Activated CD4-positive, alpha-beta T cell treated with anti-CD3 and anti-CD28 coated beads for 36 hours (primary cell): Measurements from ENCODE around the gene ATF7IP2. TPM values are rescaled to one million over a fixed set of nuclear protein-coding genes. Genes with fewer than 3 reads are reported as not detected.

Experiments
- ATAC-seq: fragments of 200-7000 bp; cut with Tn5 transposase; one replicate; pipeline ENCODE4 v1.10.0; 2021; ENCODE audit warnings: mild to moderate bottlenecking, moderate library complexity
- CTCF ChIA-PET: fragments of 350-600 bp; sonication (Branson Sonifier 250); formaldehyde crosslinking; loops from one replicate; lab custom pipeline; 2021; ENCODE audit warnings: antibody characterized with exemption; lab: Charles Lee
- POLR2A ChIA-PET: fragments of 350-600 bp; sonication (Branson Sonifier 250); formaldehyde crosslinking; loops from one replicate; lab custom pipeline; 2021; ENCODE audit warnings: antibody characterized with exemption, inconsistent platforms; lab: Charles Lee
- DNase-seq: peaks from one replicate; pipeline ENCODE4 v3.0.0-alpha.2; 2020
- H3K27ac Mint-ChIP-seq: one replicate; pipeline ENCODE4 v1.8.0; 2021; ENCODE audit warnings: mixed read lengths
- H3K27me3 Mint-ChIP-seq: one replicate; pipeline ENCODE4 v1.8.0; 2021; ENCODE audit warnings: mixed read lengths
- H3K36me3 Mint-ChIP-seq: one replicate; pipeline ENCODE4 v1.8.0; 2021; ENCODE audit warnings: low read depth, mixed read lengths
- H3K4me1 Mint-ChIP-seq: one replicate; pipeline ENCODE4 v1.8.0; 2021; ENCODE audit warnings: mixed read lengths
- H3K4me3 Mint-ChIP-seq: one replicate; pipeline ENCODE4 v1.8.0; 2021; ENCODE audit warnings: mild to moderate bottlenecking, moderate library complexity, mixed read lengths
- H3K9me3 Mint-ChIP-seq: one replicate; pipeline ENCODE4 v1.8.0; 2021; ENCODE audit warnings: low read depth, mixed read lengths
- intact Hi-C, 2 experiments: fragments of 100-400 bp; cut with DNase I in 1 of 2; cut with micrococcal nuclease in 1 of 2; formaldehyde crosslinking; loops; one replicate each; pipeline versions ENCODE4 v1.14.2 to v1.15.1; 2022 to 2024; cut with DNase I, micrococcal nuclease
- total RNA-seq, 2 experiments: library from RNA; stranded (reverse); gene quantifications; one replicate each; pipeline ENCODE4 v1.2.3, GENCODE V29; 2021

Gene ATF7IP2
- total RNA-seq, 2 experiments from 2014 or later, result 20.0 to 21.9 TPM

DNA sequence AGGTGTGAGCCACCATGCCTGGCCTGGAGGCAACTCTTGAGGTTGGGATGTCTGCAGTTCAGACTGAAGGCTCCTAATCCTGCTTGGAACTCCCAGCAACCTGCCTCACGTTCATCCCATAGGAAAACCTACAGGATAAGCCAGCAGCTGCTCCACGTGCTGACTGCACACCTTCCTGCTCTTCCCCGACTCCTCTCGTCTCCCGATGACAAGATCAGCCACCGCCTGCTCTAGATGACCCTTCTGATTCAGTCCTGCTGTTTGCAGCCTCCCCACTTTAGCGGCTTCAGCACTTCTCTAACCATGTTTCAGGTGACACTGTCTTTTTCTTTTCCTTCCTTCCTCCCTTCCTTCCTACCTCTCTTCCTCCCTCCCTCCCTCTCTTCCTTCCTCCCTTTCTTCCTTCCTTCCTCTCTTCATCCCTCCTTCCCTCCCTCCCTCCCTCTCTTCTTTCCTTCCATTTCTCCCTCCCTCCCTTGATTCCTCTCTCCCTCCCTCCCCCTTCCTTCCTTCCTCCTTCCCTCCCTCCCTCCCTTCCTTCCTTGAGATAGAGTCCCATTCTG, 132.7 kb downstream of the ATF7IP2 start:
- H3K27me3 Mint-ChIP-seq, result peaks cover 3% of the 10 kb centered on the region
- peaks cover 3% of the 10 kb centered on the region for H3K4me1 Mint-ChIP-seq
- ATAC-seq (no peak), DNase-seq (no peak)
- H3K27ac Mint-ChIP-seq, result no peak overlapping the region
- H3K36me3 Mint-ChIP-seq, result no peaks in the 10 kb centered on the region
- POLR2A ChIA-PET, result no interaction called here
- no peak overlapping the region for H3K4me3 Mint-ChIP-seq
- H3K9me3 Mint-ChIP-seq, result no peaks in the 10 kb centered on the region
- intact Hi-C loops, result no loop called here
- CTCF ChIA-PET, result no interaction called here

DNA sequence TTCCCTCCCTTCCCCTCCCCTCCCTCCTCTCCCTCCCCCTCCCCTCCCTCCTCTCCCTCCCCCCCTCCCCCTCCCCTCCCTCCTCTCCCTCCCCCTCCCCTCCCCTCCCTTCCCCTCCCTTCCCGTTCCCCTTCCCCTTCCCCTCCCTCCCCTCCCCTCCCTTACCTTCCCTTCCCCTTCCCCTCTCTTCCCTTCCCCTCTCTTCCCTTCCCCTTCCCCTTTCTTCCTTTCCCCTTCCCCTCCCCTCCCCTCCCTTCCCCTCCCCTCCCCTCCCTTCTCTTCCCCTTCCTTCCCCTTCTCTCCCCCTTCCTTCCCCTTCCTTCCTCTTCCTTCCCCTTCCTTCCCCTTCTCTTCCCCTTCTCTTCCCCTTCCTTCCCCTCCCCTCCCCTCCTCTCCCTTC, 133.4 kb downstream of the ATF7IP2 start:
- no peak overlapping the region for H3K27ac Mint-ChIP-seq
- H3K4me3 Mint-ChIP-seq, result no peak overlapping the region
- ChIA-PET CTCF (no interaction called here), POLR2A (no interaction called here)
- peaks cover 3% of the 10 kb centered on the region for H3K4me1 Mint-ChIP-seq
- intact Hi-C loops, result no loop called here
- no peak for DNase-seq
- H3K36me3 Mint-ChIP-seq, result no peaks in the 10 kb centered on the region
- H3K27me3 Mint-ChIP-seq, result peaks cover 3% of the 10 kb centered on the region
- ATAC-seq, result no peak
- H3K9me3 Mint-ChIP-seq, result no peaks in the 10 kb centered on the region

DNA sequence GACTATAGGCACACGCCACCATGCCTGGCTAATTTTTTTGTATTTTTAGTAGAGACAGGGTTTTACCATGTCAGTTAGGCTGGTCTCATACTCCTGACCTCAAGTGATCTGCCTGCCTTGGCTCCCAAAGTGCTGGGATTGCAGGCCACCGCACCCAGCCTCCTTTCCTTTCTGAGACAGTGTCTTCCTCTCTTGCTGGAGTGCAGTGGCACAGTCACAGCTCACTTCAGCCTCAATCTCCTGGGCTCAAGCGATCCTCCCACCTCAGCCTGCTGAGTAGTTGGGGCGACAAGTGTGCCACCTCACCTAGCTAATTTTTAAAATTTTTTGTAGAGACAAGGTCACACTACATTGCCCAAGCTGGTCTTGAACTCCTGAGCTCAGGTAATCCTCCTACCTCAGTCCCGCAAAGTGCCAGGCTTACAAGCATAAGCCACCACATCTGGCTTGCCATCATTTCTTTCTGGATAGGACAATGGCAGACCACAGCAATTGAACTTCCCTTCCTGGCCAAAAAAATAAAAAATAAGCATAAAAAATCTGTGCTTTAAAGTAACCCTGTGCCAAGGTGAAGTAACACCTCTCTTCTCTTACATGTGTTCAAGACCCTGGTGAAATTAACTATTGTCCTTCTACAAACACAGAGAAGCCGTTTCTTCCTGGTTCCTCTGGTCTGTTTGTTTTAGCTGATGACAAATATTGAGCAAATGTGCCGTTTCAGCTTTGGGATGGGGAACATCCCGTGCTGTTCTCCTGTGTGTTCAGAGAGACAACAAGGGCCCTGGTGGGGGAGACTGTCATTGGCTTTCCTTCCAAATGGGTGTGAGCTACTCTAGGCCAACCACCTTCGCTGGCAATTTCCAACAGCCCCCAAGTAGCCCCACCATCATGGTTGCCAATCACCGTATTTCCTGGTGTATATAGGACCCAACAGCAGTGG, 134.3 kb downstream of the ATF7IP2 start:
- intact Hi-C loops, result no loop called here
- Mint-ChIP-seq H3K4me1 (peaks cover 2% of the 10 kb centered on the region), H3K9me3 (no peaks in the 10 kb centered on the region), H3K4me3 (no peak overlapping the region), H3K36me3 (no peaks in the 10 kb centered on the region), H3K27ac (no peak overlapping the region), H3K27me3 (peaks cover 3% of the 10 kb centered on the region)
- POLR2A ChIA-PET, result no interaction called here
- ATAC-seq (no peak), DNase-seq (no peak)
- CTCF ChIA-PET, result interaction anchor here (0.9 to 1.5 kb wide), 3 partner anchors 8 to 398 kb away, joined by 3 read pairs; no protein-coding TSS in a partner anchor

DNA sequence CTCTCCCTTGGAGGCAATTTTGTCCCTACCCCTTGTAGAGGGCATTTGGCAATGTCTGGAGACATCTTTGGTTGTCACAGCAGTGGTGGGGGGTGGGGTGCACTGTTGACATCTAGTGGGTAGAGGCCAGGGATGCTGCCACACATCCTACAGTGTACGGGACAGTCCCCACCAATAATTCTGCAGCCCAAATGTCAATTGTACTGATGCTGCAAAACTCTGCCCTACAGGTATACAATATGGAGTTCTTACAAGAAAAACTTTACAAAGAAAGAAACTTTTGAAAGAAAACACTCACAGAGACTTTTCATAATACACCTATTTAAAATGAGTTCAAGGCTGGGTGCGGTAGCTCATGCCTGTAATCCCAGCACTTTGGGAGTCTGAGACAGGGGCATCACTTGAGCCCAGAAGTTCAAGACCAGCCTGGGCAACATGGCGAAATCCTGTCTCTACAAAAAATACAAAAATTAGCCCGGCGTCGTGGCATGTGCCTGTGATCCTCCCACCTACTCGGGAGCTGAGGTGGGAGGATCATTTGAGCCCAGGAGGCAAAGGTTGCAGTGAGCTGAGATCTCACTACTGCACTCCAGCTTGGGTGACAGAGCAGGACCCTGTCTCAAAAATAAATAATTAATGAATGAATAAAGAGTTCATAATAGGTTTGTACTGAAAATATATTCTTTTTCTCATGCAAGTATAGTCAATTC, 135.2 kb downstream of the ATF7IP2 start:
- ChIA-PET POLR2A (no interaction called here), CTCF (interaction anchor here (0.6 to 1.5 kb wide), 14 partner anchors 10 to 397 kb away, joined by 3 to 6 read pairs (median 3); no protein-coding TSS in a partner anchor)
- H3K36me3 Mint-ChIP-seq, result no peaks in the 10 kb centered on the region
- ATAC-seq (no peak), DNase-seq (no peak)
- H3K4me1 Mint-ChIP-seq, result peaks cover 2% of the 10 kb centered on the region
- H3K27ac Mint-ChIP-seq, result no peak overlapping the region
- peaks cover 3% of the 10 kb centered on the region for H3K27me3 Mint-ChIP-seq
- H3K9me3 Mint-ChIP-seq, result no peaks in the 10 kb centered on the region
- intact Hi-C loops, result loop anchor here in 1 of 2 experiments (1.0 kb wide), 2 partner anchors 216 to 397 kb away; no protein-coding TSS in a partner anchor
- no peak overlapping the region for H3K4me3 Mint-ChIP-seq

DNA sequence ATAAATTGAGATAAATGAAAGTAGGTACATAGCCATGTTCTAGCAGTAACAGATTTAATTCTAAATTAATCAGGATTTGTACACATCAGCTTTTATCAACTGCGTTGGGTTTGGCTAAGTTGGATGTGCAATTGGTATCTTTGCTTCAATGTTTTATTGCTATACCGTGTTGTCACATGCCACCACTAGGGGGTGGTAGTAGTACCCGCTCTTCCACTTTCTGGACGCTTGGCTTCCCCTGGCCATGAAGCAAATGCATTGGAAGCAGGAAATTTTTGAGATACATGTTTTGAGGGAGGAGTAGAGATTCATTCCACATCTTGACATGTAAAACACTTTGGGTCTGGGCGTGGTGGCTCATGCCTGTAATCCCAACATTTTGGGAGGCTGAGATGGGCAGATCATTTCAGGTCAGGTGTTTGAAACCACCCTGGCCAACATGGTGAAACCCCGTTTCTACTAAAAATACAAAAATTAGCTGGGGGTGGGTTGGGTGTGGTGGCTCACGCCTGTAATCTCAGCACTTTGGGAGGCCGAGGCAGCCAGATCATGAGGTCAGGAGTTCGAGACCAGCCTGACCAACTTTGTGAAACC, 135.9 kb downstream of the ATF7IP2 start:
- no peaks in the 10 kb centered on the region for H3K36me3 Mint-ChIP-seq
- POLR2A ChIA-PET, result no interaction called here
- H3K27ac Mint-ChIP-seq, result no peak overlapping the region
- DNase-seq (peak; percentile 66), ATAC-seq (peak; percentile 68)
- peaks cover 2% of the 10 kb centered on the region for H3K4me1 Mint-ChIP-seq
- intact Hi-C loops, result loop anchor here in 1 of 2 experiments (1.0 kb wide), 2 partner anchors 216 to 397 kb away; no protein-coding TSS in a partner anchor
- no peaks in the 10 kb centered on the region for H3K9me3 Mint-ChIP-seq
- no peak overlapping the region for H3K4me3 Mint-ChIP-seq
- peaks cover 3% of the 10 kb centered on the region for H3K27me3 Mint-ChIP-seq
- CTCF ChIA-PET, result interaction anchor here (0.6 to 2.6 kb wide), 17 partner anchors 9 to 396 kb away, joined by 3 to 8 read pairs (median 3); no protein-coding TSS in a partner anchor

DNA sequence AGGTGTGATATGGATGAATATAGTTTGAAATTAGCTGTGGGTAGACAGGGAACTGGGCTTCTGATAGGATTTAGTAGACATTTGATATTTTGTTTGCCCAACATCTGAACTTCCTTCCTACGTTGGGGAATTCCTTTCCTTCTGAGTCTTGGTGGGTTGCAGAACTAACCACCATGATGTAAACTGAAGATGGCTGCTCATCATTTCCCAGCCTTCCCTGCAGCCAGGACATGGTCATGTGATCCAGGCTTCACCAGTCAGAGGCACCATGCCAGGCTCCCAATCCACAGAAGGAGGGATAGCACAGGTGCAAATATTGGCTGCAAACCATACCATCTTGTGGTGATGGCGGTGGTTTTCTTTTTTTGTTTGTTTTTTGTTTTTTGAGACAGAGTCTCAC, 137.1 kb downstream of the ATF7IP2 start:
- intact Hi-C loops, result no loop called here
- peaks cover 2% of the 10 kb centered on the region for H3K4me1 Mint-ChIP-seq
- H3K27me3 Mint-ChIP-seq, result peaks cover 3% of the 10 kb centered on the region
- H3K27ac Mint-ChIP-seq, result no peak overlapping the region
- ChIA-PET POLR2A (no interaction called here), CTCF (interaction anchor here (0.9 to 2.6 kb wide), 9 partner anchors 8 to 339 kb away, joined by 3 to 8 read pairs (median 4); partner anchors contain the start of gene EMP2)
- no peaks in the 10 kb centered on the region for H3K36me3 Mint-ChIP-seq
- H3K4me3 Mint-ChIP-seq, result no peak overlapping the region
- DNase-seq (no peak), ATAC-seq (no peak)
- no peaks in the 10 kb centered on the region for H3K9me3 Mint-ChIP-seq

DNA sequence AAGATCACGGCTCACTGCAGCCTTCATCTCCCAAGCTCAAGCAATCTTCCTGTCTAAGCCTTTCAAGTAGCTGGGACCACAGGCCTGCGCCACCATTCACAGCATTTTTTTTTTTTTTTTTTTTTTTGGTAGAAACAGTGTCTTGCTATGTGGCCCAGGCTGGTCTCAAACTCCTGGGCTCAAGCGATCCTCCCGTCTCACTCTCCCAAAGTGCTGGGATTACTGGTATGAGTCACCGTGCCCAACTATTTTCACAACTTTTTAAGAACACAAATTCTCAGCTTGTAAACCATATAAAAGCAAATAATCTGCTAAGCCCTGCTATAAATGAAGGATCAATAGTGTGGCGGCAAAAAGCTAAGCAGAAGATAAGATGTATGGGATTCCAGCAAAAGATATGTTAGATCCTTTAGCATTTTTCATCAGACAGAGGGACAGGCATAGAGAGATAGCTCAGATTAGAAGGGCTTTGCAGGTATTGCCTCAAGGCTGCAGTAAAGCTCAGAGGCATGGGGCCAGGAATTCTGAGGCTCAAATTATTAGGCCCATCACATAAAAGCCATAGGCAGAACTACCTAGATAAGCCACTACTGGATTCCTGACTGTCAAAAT, 139.5 kb downstream of the ATF7IP2 start:
- no peaks in the 10 kb centered on the region for H3K36me3 Mint-ChIP-seq
- ChIA-PET POLR2A (no interaction called here), CTCF (interaction anchor here (0.5 to 1.0 kb wide), 2 partner anchors 10 to 26 kb away, joined by 3 to 4 read pairs; no protein-coding TSS in a partner anchor)
- H3K27ac Mint-ChIP-seq, result no peak overlapping the region
- no peak for ATAC-seq
- DNase-seq, result no peak
- no peaks in the 10 kb centered on the region for H3K9me3 Mint-ChIP-seq
- intact Hi-C loops, result no loop called here
- no peaks in the 10 kb centered on the region for H3K27me3 Mint-ChIP-seq
- H3K4me1 Mint-ChIP-seq, result peaks cover 2% of the 10 kb centered on the region
- H3K4me3 Mint-ChIP-seq, result no peak overlapping the region

DNA sequence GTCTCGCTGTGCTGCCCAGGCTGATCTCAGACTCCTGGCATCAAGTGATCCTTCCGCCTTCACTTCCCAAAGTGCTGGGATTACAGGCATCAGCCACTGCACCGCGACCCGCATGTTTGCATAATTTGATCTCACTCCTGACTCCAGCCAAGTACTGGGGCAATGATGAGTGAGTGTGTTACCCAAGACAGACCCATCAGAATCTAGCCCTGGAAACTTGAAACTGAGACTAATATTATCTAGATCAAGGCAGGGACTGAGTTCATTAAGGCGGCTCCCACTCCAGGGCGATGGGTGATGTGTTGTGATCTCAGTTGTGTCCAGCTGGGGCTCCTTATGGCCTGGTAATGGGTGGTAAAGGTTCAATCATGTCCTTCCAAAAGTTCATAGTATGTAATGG, 141.1 kb downstream of the ATF7IP2 start:
- no peak overlapping the region for H3K4me3 Mint-ChIP-seq
- no peaks in the 10 kb centered on the region for H3K36me3 Mint-ChIP-seq
- no peaks in the 10 kb centered on the region for H3K4me1 Mint-ChIP-seq
- intact Hi-C loops, result no loop called here
- no peaks in the 10 kb centered on the region for H3K9me3 Mint-ChIP-seq
- no peak for DNase-seq
- POLR2A ChIA-PET, result no interaction called here
- ATAC-seq, result no peak
- CTCF ChIA-PET, result interaction anchor here (1.0 to 1.1 kb wide), 2 partner anchors 12 to 210 kb away, joined by 3 to 4 read pairs; no protein-coding TSS in a partner anchor
- H3K27ac Mint-ChIP-seq, result no peak overlapping the region
- no peaks in the 10 kb centered on the region for H3K27me3 Mint-ChIP-seq

DNA sequence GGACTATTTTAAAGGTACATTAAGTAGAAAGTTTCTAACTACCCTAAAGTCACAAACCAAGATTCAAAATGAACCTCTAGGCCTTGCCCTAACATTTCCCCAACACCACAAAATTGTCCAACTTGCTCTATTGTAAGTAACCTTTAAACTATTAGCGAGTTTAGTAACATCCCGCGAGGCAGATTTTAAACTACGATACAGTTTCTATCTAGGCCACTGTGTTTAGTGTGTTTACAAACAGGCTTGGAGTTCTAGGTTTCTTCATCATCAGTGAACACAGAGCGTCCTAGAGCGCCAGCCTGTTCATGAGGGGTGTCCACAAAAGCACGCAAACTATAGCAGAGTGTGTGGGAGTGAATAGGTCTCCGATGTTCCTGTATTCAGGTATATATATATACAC, 142.8 kb downstream of the ATF7IP2 start:
- DNase-seq (no peak), ATAC-seq (no peak)
- Mint-ChIP-seq H3K36me3 (no peaks in the 10 kb centered on the region), H3K27ac (no peak overlapping the region), H3K9me3 (no peaks in the 10 kb centered on the region), H3K4me1 (no peaks in the 10 kb centered on the region), H3K27me3 (no peaks in the 10 kb centered on the region), H3K4me3 (no peak overlapping the region)
- intact Hi-C loops, result no loop called here
- CTCF ChIA-PET, result no interaction called here
- POLR2A ChIA-PET, result no interaction called here

DNA sequence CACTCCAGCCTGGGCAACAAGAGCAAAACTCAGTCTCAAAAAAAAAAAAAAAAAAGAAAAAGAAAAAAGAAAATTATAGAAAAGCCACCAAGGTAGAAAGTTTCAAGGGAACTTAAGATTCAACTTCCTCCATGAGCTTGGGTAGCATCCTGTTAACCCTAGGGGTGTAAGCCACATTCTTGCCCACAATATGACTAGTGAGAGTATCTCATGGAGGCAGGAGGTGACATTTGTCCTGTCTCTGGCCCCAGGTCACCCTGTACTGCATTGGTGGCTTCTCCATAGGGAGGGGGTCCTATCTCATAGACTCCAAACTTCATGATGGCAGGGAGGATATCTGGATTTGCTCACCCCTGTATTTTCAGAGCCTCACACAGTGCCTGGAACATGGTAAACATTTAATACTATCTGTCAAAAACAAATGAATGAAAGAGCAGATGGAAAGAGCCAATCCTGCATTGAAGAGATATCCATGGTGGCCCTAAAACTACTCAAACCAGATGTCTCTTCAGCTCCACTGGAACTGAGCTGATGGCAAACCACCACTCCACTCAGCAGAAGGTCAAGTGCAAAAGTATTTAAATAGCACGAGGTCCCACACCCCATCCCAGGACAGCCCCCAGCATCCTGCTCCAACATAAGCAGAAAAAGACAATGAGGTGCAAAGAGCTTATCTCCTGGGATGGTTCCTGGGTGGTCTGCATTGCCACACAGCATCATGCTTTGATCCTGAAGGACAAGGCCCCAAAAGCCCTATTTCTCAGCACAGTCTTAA, 144.2 kb downstream of the ATF7IP2 start:
- DNase-seq (no peak), ATAC-seq (no peak)
- ChIA-PET POLR2A (interaction anchor here (0.6 kb wide), 1 partner anchor 47 kb away, joined by 3 read pairs; no protein-coding TSS in a partner anchor), CTCF (interaction anchor here (0.5 to 2.2 kb wide), 3 partner anchors 9 to 210 kb away, joined by 3 to 7 read pairs (median 3); no protein-coding TSS in a partner anchor)
- Mint-ChIP-seq H3K9me3 (no peaks in the 10 kb centered on the region), H3K36me3 (no peaks in the 10 kb centered on the region), H3K4me3 (no peak overlapping the region), H3K27ac (no peak overlapping the region), H3K27me3 (no peaks in the 10 kb centered on the region), H3K4me1 (no peaks in the 10 kb centered on the region)
- intact Hi-C loops, result no loop called here
